HCT116 (cell line): ENCODE results near the gene TMEM121. TPM values are rescaled to one million over a fixed set of nuclear protein-coding genes. Genes with fewer than 3 reads are reported as not detected.
"Not testable (repeated sequence)": the region's sequence is repeated elsewhere in the genome, so short reads cannot be mapped to it uniquely, and the experiment has no call there.

ENCODE experiments used
- ATAC-seq: fragments of 200-7000 bp; cut with Tn5 transposase; 2 replicates; pipeline ENCODE4 v1.9.1; 2020; ENCODE audit warnings: mild to moderate bottlenecking, moderate library complexity
- BruUV-seq: library from RNA; stranded (reverse); fragments of 400-500 nt; replicated peaks from 2 replicates; lab custom pipeline; 2021; lab: Mats Ljungman, UMichigan
- CTCF ChIA-PET: fragments of 300-600 bp; sonication (Branson Sonifier 250); formaldehyde crosslinking; loops from one replicate; lab custom pipeline; 2021; ENCODE audit warnings: antibody characterized with exemption; lab: Charles Lee
- POLR2A ChIA-PET: fragments of 300-600, 350-600 bp; sonication (Branson Sonifier 250); formaldehyde crosslinking; loops from one replicate; lab custom pipeline; 2021; ENCODE audit warnings: antibody characterized with exemption; lab: Charles Lee
- RAD21 ChIA-PET, 2 experiments: fragments of 300-600 bp; sonication (Branson Sonifier 250); formaldehyde crosslinking; loops; one replicate each; lab custom pipeline; 2023; ENCODE audit warnings: low total read pairs in 2 of 2; ENCODE audit not compliant: uncharacterized antibody in 2 of 2, unreplicated experiment in 2 of 2, low non-redundant PET in 1 of 2; lab: Charles Lee
- DNase-seq: peaks from one replicate; pipeline ENCODE4 v3.0.0-alpha.2; 2010; ENCODE audit warnings: low read depth, low spot score
- H2AFZ ChIP-seq: fragments of 200-600 bp; shearing (Covaris generic), sonication (generic); 2 replicates; pipeline ENCODE4 v1.6.1; 2017; ENCODE audit warnings: low read depth, mixed run types, mixed read lengths, antibody characterized with exemption, low read length; ENCODE audit not compliant: poor library complexity, severe bottlenecking
- H3K27ac ChIP-seq: 2 replicates; pipeline ENCODE4 v1.5.1; 2012; ENCODE audit warnings: low read depth, low read length
- H3K27me3 ChIP-seq: fragments of 200-600 bp; sonication (generic); 2 replicates; pipeline ENCODE4 v1.6.1; 2016; ENCODE audit warnings: mixed run types, low read length, mixed read lengths; ENCODE audit not compliant: insufficient read depth
- H3K36me3 ChIP-seq, 2 experiments: fragments of 200-500 bp in 1 of 2; fragments of 200-600 bp in 1 of 2; sonication (Bioruptor generic) in 1 of 2; sonication (generic) in 1 of 2; 2 replicates each; pipeline versions ENCODE4 v1.5.1 to v1.6.1; 2014 to 2016; ENCODE audit warnings: low read length in 2 of 2, inconsistent platforms in 1 of 2, mixed read lengths in 1 of 2, mixed run types in 1 of 2; ENCODE audit not compliant: insufficient read depth in 2 of 2, control insufficient read depth in 1 of 2
- H3K4me1 ChIP-seq, 2 experiments: fragments of 200-600 bp in 1 of 2; sonication (generic) in 1 of 2; 2 replicates each; pipeline versions ENCODE4 v1.5.1 to v1.6.1; 2012 to 2017; ENCODE audit warnings: low read length in 2 of 2, inconsistent platforms in 1 of 2, mild to moderate bottlenecking in 1 of 2, mixed read lengths in 1 of 2, mixed run types in 1 of 2, moderate library complexity in 1 of 2; ENCODE audit not compliant: insufficient read depth in 2 of 2, control insufficient read depth in 1 of 2
- H3K4me2 ChIP-seq: fragments of 200-600 bp; sonication (generic); 2 replicates; pipeline ENCODE4 v1.6.1; 2017; ENCODE audit warnings: mixed run types, low read length, mixed read lengths
- H3K4me3 ChIP-seq, 2 experiments: fragments of 200-600 bp in 1 of 2; sonication (generic) in 1 of 2; replicated peaks in 1 of 2; 2 replicates each; pipeline ENCODE4 v1.5.1; 2011 to 2016; ENCODE audit warnings: low read length in 2 of 2, control low read depth in 1 of 2, low read depth in 1 of 2, mild to moderate bottlenecking in 1 of 2, mixed read lengths in 1 of 2, mixed run types in 1 of 2
- H3K79me2 ChIP-seq: fragments of 200-600 bp; sonication (generic); 2 replicates; pipeline ENCODE4 v1.6.1; 2017; ENCODE audit warnings: mild to moderate bottlenecking, mixed run types, low read length, moderate library complexity, mixed read lengths; ENCODE audit not compliant: insufficient read depth
- H3K9ac ChIP-seq: fragments of 200-600 bp; sonication (generic); 2 replicates; pipeline ENCODE4 v1.6.1; 2016; ENCODE audit warnings: low read length, mixed read lengths
- H3K9me2 ChIP-seq: fragments of 200-600 bp; sonication (generic), shearing (Covaris generic); 2 replicates; pipeline ENCODE4 v1.6.1; 2017; ENCODE audit warnings: mixed run types, mild to moderate bottlenecking, moderate library complexity; ENCODE audit not compliant: insufficient read depth
- H3K9me3 ChIP-seq, 2 experiments: fragments of 200-500 bp in 1 of 2; fragments of 200-600 bp in 1 of 2; sonication (Bioruptor generic) in 1 of 2; sonication (generic) in 1 of 2; 2 replicates each; pipeline ENCODE4 v1.6.1; 2014 to 2017; ENCODE audit warnings: low read length in 2 of 2, mixed read lengths in 2 of 2, inconsistent platforms in 1 of 2, low read depth in 1 of 2, mild to moderate bottlenecking in 1 of 2, mixed run types in 1 of 2, moderate library complexity in 1 of 2; ENCODE audit not compliant: control insufficient read depth in 1 of 2, insufficient read depth in 1 of 2
- H4K20me1 ChIP-seq: fragments of 200-600 bp; sonication (generic), shearing (Covaris generic); 2 replicates; pipeline ENCODE4 v1.6.1; 2017; ENCODE audit warnings: mixed run types, mild to moderate bottlenecking, moderate library complexity; ENCODE audit not compliant: insufficient read depth
- CEBPB ChIP-seq: IDR thresholded peaks from 2 replicates; pipeline ENCODE4 v1.6.1; 2012; ENCODE audit warnings: low read depth
- ELF1 ChIP-seq: IDR thresholded peaks from 2 replicates; pipeline ENCODE4 v1.6.1; 2012; ENCODE audit warnings: low read depth, borderline replicate concordance
- JUND ChIP-seq: IDR thresholded peaks from 2 replicates; pipeline ENCODE4 v1.6.1; 2012
- SIN3A ChIP-seq: IDR thresholded peaks from 2 replicates; pipeline ENCODE4 v1.6.1; 2012; ENCODE audit warnings: low read depth
- ZNF274 ChIP-seq: fragments of 200-500 bp; sonication (Bioruptor generic); IDR thresholded peaks from 2 replicates; pipeline ENCODE4 v1.6.1; 2014; ENCODE audit warnings: mild to moderate bottlenecking, low read depth, low read length, inconsistent platforms
- intact Hi-C: fragments of 100-400 bp; cut with micrococcal nuclease; formaldehyde crosslinking; loops from 2 replicates; pipeline ENCODE4 v1.10.0; 2022
- total RNA-seq: library from RNA; stranded (reverse); gene quantifications from one replicate; pipeline ENCODE4 v1.2.1, GENCODE V29; 2021; ENCODE audit not compliant: unreplicated experiment
- TF ChIP-seq, protein P1 (sequence below): IDR thresholded peaks from 2 replicates; pipeline ENCODE4 v1.6.1; 2012; ENCODE audit warnings: low read depth
- TF ChIP-seq, protein P2 (sequence below): IDR thresholded peaks from 2 replicates; pipeline ENCODE4 v1.6.1; 2012

The TMEM121 gene
- total RNA-seq, 1 experiment from 2014 or later = 5.5 TPM

- DNase-seq = no peak
Measured at GRCh38 chr14:105563347-105563737, 37.0 kb downstream of the TMEM121 start.

GRCh38 chr14:105564536-105564935, 38.2 kb downstream of the TMEM121 start:
- H3K36me3 ChIP-seq, H3K4me2 ChIP-seq, H3K4me1 ChIP-seq, H3K9me2 ChIP-seq, H3K27ac ChIP-seq, H3K79me2 ChIP-seq, H3K4me3 ChIP-seq, RAD21 ChIA-PET, H3K9me3 ChIP-seq, H4K20me1 ChIP-seq, H3K27me3 ChIP-seq, H2AFZ ChIP-seq, POLR2A ChIA-PET, ATAC-seq, BruUV-seq, H3K9ac ChIP-seq, DNase-seq, CTCF ChIA-PET: not testable (repeated sequence)
- intact Hi-C loops = loop anchor here (10.0 kb wide), 1 partner anchor 120 kb away; no protein-coding TSS in a partner anchor

More at GRCh38 chr14:105563347-105563737, 37.0 kb downstream of the TMEM121 start:
- no peaks in the 10 kb centered on the region for H4K20me1 ChIP-seq
- BruUV-seq = no TSS peak
- no peaks in the 10 kb centered on the region for H3K27me3 ChIP-seq
- no peak overlapping the region for H3K4me3 ChIP-seq
- intact Hi-C loops = loop anchor here (10.0 kb wide), 1 partner anchor 121 kb away; no protein-coding TSS in a partner anchor
- ChIA-PET POLR2A (no interaction called here), CTCF (no interaction called here), RAD21 (no interaction called here)
- no peaks in the 10 kb centered on the region for H3K9me3 ChIP-seq
- no peak overlapping the region for H3K27ac ChIP-seq
- TF ChIP-seq ELF1 (no peak), SIN3A (no peak), ZNF274 (no peak), CEBPB (no peak), JUND (no peak)
- TF ChIP-seq, protein P1, sequence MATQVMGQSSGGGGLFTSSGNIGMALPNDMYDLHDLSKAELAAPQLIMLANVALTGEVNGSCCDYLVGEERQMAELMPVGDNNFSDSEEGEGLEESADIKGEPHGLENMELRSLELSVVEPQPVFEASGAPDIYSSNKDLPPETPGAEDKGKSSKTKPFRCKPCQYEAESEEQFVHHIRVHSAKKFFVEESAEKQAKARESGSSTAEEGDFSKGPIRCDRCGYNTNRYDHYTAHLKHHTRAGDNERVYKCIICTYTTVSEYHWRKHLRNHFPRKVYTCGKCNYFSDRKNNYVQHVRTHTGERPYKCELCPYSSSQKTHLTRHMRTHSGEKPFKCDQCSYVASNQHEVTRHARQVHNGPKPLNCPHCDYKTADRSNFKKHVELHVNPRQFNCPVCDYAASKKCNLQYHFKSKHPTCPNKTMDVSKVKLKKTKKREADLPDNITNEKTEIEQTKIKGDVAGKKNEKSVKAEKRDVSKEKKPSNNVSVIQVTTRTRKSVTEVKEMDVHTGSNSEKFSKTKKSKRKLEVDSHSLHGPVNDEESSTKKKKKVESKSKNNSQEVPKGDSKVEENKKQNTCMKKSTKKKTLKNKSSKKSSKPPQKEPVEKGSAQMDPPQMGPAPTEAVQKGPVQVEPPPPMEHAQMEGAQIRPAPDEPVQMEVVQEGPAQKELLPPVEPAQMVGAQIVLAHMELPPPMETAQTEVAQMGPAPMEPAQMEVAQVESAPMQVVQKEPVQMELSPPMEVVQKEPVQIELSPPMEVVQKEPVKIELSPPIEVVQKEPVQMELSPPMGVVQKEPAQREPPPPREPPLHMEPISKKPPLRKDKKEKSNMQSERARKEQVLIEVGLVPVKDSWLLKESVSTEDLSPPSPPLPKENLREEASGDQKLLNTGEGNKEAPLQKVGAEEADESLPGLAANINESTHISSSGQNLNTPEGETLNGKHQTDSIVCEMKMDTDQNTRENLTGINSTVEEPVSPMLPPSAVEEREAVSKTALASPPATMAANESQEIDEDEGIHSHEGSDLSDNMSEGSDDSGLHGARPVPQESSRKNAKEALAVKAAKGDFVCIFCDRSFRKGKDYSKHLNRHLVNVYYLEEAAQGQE = no peak
- TF ChIP-seq, protein P2, sequence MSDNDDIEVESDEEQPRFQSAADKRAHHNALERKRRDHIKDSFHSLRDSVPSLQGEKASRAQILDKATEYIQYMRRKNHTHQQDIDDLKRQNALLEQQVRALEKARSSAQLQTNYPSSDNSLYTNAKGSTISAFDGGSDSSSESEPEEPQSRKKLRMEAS = no peak
- no peaks in the 10 kb centered on the region for H3K9me2 ChIP-seq
- no peak overlapping the region for H3K9ac ChIP-seq
- no peak for ATAC-seq
- H3K36me3 ChIP-seq = no peaks in the 10 kb centered on the region
- H3K4me1 ChIP-seq = no peaks in the 10 kb centered on the region
- no peaks in the 10 kb centered on the region for H3K79me2 ChIP-seq
- no peak overlapping the region for H2AFZ ChIP-seq
- H3K4me2 ChIP-seq = no peak overlapping the region

GRCh38 chr14:105565185-105565919, 39.0 kb downstream of the TMEM121 start:
- H3K9me3 ChIP-seq, BruUV-seq, H4K20me1 ChIP-seq, H3K9ac ChIP-seq, H2AFZ ChIP-seq, RAD21 ChIA-PET, CTCF ChIA-PET, H3K79me2 ChIP-seq, H3K4me2 ChIP-seq, POLR2A ChIA-PET, DNase-seq, H3K9me2 ChIP-seq, ATAC-seq, H3K27me3 ChIP-seq, H3K4me3 ChIP-seq, H3K36me3 ChIP-seq, H3K27ac ChIP-seq: not testable (repeated sequence)
- intact Hi-C loops = loop anchor here (10.0 kb wide), 1 partner anchor 119 kb away; no protein-coding TSS in a partner anchor
- peaks cover 0 to 10% of the 10 kb centered on the region in 2 experiments; a peak in 1 of 4 replicates for H3K4me1 ChIP-seq
